EH (cell line): ENCODE measurements around the gene BCL6.
"Not testable (repeated sequence)": the region's sequence is repeated elsewhere in the genome, so short reads cannot be mapped to it uniquely, and the experiment has no call there.

ENCODE experiments used
- DNase-seq: peaks from one replicate; pipeline ENCODE4 v3.0.0-alpha.2; 2015; ENCODE audit warnings: low read depth

BCL6 gene

GRCh38 chr3:187713504-187713903 is 31.8 kb downstream of the BCL6 start:
- peak; percentile 63 for DNase-seq

DNA sequence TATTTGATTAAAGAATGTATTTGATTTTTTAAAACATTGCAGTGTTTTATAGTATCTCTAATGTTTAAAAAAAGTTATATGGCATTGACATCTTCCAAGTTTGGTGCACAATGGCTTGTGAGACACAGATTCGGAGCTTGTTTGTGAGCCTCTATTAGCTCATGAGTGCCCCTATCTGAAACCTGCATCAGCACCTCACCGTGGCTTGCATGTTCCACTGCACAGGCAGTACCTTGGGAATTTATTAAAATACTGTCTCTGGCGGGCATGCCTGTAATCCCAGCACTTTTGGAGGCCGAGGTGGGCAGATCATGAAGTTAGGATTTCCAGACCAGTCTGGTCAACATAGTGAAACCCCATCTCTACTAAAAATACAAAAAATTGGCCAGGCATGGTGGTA is 36.1 kb downstream of the BCL6 start:
- DNase-seq: no peak

DNA sequence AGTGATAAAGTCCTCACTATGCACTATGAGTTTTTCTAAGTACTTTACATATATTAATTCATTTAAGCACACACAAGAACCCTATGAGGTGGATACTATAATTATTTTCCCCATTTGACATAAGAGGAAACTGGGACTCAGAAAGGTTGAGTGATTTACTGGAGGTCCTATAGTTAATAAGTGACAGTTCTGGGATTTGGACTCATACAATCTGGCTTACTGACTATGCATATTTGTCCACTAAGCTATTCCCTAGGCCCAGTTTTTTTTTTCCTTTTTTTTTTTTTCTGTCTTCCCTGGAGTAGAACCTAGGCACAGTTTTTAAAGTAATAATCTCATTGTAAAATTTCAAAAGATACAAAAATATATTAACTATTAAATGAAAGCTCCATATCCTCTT is 36.6 kb downstream of the BCL6 start:
- DNase-seq: no peak

DNA sequence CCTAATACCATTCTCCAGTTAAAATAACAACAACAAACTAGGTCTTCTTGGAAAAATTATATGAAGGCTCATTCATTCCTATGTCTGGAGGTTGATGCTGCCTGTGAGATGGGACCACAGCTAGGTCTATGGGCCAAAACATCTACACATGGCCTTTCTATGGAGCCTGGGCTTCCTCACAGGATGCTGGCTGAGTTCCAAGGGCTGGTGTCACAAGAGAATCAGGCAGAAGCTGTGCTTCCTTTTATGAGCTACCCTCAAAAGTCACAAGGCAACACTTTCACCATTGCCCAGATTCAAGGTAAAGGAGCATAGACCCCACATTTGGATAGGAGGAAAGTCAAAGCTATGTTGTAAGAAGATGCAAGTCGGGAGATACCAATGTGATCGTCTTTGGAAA is 38.3 kb downstream of the BCL6 start:
- DNase-seq: peak; percentile 34

GRCh38 chr3:187705164-187705563 is 40.1 kb downstream of the BCL6 start:
- peak; percentile 70 for DNase-seq

GRCh38 chr3:187702507-187703033 is 42.7 kb downstream of the BCL6 start, which contains the start of gene RTP2:
RTP2 (minus strand) TSS chr3:187702557; CDS start chr3:187702128, 429 bp downstream.
- DNase-seq: peak; percentile 89

DNA sequence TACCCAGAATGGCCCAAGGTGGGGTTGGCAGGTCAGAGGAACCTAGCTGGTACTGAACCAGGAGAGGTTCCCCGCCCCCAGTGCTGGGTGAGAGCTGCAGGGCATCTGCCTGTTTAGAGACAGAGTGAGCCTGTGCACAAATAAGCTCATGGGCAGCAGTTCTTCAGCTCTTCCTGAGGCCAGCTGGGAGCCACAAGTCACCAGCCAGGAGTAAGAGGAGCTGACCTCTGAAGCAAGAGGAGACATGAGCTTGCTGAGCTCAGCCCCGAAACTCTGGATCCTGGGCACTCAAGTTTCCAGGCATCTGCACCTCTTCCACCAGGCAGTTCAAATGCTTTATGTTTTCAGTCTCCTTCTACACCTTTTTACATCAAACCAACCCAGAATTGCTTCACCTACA is 45.0 kb downstream of the BCL6 start:
- no peak for DNase-seq

DNA sequence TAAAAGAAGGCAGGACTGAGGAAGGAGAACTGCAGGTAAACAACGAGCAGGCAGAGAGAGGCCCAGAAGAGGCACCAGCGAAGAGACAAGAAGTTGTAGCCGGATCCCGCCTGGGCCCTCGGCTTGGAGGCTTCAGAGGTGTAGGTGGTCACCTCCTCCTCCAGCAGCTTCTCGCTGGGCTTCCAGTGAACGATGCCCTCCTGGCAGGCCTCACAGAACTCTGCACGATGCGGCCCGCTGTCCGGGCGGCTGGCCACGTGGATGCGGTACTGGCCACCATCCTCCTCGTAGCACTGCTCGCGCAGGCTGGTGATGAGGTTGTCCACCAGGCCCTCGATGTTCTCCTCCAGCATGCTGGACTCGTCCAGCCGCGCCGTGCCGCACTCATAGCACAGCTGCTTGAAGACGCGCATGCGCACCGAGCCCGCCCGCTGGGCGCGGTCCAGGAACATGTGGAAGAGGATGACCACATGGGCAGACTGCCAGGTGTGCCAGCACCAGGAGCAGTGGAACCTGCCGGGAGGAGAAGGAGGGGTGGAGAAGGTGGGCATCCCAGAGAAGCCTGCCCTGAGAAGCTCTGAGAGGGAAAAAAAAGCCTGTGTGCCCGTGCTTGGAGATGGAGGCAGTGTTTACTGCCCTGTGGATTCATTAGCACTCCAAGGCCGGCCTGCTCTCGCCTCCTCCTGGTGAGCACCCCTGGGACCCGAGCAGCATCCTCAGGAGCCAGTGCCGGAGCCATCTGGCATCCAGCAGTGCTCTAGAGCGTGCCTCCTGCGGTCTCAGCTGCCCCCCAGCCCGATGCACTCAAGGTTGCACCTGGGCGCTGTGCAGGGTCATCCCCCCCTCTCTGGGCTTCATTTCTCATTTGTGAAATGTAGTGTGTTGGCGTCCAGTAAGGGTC is 46.5 kb downstream of the BCL6 start:
- no peak for DNase-seq

GRCh38 chr3:187696021-187696420 is 49.2 kb downstream of the BCL6 start:
- DNase-seq: no peak

- peak; percentile 52 for DNase-seq
Measured at GRCh38 chr3:187695449-187695848, 49.8 kb downstream of the BCL6 start.

- DNase-seq: peak; percentile 93
Measured at GRCh38 chr3:187694801-187695200, 50.5 kb downstream of the BCL6 start.

GRCh38 chr3:187693431-187693830 is 51.8 kb downstream of the BCL6 start:
- DNase-seq: no peak

DNA sequence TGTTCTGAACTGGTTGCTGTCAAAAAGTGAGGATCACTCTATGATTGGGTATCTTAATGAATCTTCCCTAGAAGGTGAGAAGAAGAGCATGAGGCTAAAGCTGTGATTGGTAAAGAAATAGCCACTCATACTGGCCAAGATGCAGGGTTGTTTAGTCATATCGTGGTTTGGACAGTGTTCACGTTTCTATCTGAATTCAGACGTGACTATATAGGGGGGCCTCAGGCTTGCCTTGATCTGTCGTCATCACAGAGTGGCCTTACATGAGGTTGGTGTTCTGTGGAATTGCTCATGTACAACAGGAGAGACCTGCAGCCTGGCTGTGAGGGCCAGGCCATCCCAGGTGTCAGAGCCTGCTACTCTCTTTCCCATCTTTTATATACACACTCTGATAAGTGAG is 55.3 kb downstream of the BCL6 start:
- DNase-seq: peak; percentile 69

DNA sequence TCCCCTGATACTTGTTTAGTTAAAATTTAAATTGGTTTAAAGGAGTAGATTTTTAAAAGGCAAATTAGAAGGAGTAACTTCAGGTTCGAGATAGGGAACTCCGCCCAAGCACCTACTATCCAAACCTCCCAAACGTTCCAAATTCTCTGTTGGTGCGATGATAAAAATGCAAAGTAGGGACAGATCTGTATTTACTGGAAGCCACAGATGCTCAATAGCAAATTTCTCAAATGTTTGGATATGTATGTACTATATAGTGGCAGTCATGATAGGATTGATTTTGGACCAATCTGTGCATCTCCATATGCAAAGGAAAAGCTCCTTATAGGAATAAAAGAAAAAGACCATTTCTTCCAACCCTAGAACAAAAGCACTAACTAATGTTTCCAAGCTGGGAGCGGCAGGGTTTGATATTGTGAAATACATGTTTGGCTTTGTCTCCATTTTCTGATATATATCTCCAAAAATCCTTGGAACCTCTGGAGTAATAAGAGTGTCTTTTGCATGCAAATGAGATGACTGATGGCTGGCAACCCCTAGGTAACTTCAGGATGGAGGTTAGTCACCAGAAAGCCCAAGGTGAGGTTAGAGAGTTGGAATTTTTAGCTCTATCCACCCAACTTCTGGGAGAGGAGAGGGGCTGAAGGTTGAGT is 58.5 kb downstream of the BCL6 start:
- DNase-seq: no peak

DNA sequence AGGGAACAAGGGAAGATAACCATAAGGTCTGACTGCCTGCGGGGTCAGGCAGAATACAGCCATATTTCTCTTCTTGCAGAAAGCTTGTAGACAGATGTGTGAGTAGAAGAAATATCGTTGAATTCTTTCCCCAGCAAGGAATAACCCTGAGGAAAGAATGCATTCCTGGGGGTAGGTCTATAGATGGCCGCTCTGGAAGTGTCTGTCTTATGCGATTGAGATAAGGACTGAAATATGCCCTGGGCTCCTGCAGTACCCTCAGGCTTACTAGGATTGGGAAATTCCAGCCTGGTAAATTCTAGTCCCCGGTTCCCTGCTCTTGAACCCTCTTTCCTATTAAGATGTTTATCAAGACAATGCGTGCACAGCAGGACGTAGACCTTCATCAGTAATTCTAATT is 59.3 kb downstream of the BCL6 start:
- no peak for DNase-seq

DNA sequence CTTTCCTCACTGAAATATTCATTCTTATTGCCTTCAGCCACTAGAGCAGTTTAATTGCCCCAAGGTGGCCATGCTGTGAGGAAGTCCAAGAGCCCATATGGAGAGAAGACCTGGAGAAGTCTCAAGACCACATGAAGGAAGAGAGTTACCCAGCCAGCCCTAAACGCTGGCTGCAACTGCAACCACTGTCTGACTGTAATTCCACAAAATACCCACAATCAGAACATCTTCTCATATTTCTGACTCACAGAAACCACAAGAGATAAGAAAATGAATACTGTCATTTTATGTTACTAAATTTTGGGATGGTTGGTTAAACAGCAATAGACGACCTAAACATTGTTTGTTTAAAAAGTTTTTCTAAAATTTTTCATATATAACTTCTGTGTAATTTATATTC is 60.4 kb downstream of the BCL6 start:
- peak; percentile 64 for DNase-seq

- no peak for DNase-seq
Measured at GRCh38 chr3:187684444-187684843, 60.8 kb downstream of the BCL6 start.

DNA sequence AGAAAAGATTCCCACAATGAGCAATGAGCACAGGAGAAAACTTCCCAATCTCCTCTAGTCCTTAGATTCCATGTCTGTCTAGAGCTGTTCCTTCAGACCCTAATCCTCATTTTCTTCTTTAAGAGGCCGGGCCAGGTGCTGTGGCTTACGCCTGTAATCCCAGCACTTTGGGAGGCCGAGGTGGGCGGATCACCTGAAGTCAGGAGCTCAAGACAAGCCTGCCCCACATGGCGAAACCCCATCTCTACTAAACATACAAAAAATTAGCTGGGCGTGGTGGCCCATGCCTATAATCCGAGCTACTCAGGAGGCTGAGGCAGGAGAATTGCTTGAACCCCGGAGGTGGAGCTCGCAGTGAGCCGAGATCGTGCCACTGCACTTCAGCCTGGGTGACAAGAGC is 63.5 kb downstream of the BCL6 start:
- DNase-seq: not testable (repeated sequence)

GRCh38 chr3:187679638-187680396 is 65.5 kb downstream of the BCL6 start:
- DNase-seq: peak; percentile 79

DNA sequence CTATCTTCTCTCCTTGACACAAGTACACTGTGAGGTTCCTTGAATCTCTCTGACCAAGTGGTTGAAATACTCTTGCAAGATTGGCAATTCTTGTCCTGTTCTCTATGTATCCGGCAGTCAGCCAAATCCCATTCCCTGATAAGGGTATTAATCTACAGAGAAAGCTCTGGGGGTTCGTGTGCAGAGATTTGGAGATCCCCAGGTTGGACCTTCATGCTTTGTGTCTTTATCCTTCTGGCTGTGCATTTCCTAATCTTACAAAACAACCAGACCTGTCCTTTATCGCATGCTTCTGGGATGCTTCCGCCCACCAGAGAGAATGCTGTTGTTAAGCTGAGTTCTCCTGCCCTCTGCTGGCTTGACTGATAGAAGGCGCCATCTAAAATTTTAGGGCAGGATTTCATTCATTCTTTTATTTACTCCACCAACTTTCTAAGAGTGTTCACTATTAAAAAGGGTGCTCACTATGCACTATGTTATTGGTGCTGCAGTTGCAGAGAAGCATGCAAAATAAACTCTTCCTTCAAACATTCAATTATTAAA is 66.5 kb downstream of the BCL6 start:
- DNase-seq: peak; percentile 76

DNA sequence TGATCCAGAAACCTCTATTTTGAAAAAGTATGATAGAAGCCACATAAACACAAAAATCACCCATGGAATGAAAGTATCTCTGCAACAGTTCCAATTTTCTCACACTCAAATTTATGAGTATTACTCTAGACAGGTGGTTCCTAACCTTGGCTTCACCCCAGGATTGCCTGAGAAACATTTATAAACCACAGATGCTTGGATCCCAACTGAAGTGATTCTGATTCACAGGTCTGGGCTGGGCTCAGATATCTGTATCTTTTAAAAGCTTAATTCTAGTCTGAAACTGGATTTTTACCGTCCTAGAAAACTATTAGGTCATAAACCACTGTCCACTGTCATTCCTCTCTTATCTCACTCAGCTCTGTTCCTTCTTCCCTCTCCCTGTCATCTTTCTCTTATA is 67.7 kb downstream of the BCL6 start:
- DNase-seq: peak; percentile 22

DNA sequence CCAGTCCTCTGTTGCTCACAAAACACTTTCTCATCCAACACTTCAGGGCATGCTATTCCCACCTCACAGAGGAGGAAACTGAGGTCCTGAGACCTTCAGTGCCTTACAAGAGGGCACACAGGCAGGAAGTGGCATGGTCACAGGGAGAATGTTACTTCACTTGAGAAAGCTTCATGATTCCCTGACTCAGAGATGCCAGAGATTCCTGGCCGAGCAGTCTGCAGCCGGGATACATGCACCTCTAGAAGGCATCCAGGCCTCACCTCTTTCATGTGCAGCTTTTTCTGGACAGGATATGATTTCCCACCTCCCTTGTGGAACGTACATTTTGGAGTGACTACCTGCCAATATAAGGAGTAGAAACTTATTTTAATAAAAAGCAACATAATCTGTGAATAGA is 72.3 kb downstream of the BCL6 start:
- DNase-seq: peak; percentile 45
